Esophagus muscularis mucosa (tissue), 4 donors: ENCODE measurements around the gene TMEM269.

Experiments used
- EP300 ChIP-seq: sonication (generic); formaldehyde crosslinking; IDR thresholded peaks from one replicate; pipeline ENCODE4 v1.6.1; 2017; ENCODE audit warnings: antibody characterized with exemption
- POLR2A ChIP-seq: fragments of 450-650 bp; IDR thresholded peaks from one replicate; pipeline ENCODE4 v1.6.1; 2017; ENCODE audit warnings: antibody characterized with exemption, moderate library complexity, mild to moderate bottlenecking, low read depth
- POLR2AphosphoS5 ChIP-seq, 2 donors: sonication (generic); formaldehyde crosslinking; IDR thresholded peaks; one replicate each; pipeline ENCODE4 v1.6.1; 2017; ENCODE audit warnings: antibody characterized with exemption in 2 of 2
- TF ChIP-seq, protein P1 (sequence below), 3 experiments: fragments of 200-600 bp in 2 of 3; fragments of 450-650 bp in 1 of 3; sonication (generic) in 2 of 3; IDR thresholded peaks; one replicate each; pipeline ENCODE4 v1.5.1; 2017 to 2019; ENCODE audit warnings: antibody characterized with exemption in 3 of 3, mild to moderate bottlenecking in 2 of 3, moderate library complexity in 1 of 3

DNA sequence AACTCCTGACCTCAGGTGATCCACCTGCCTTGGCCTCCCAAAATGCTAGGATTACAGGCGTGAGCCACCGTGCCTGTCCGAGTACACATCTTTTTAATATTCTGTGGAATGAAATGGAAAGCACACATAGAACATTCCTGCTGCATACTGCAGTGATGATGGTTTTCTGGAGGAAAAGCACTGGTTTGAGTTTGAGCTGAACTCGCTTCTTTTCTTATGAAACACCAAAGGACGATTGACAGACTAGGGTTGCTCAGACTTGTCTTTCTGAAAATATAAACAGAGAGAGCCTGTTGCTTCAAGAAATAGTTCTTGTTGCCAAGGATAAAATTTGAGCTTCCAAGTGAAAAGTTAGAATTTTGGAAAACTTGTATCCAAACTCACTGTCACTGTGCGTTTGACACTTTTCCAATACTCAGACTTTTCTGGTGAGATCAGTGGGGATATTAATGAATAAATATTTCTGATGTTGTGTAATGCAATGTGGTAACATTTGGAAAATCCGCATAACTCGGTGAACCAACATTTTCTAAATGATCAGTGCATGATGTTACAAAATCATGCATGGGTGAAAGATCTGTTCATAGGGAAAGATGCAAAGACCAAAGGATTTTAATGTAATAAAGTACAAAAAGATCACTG lies 17.2 kb downstream of the TMEM269 start:
- TF ChIP-seq, protein P1, sequence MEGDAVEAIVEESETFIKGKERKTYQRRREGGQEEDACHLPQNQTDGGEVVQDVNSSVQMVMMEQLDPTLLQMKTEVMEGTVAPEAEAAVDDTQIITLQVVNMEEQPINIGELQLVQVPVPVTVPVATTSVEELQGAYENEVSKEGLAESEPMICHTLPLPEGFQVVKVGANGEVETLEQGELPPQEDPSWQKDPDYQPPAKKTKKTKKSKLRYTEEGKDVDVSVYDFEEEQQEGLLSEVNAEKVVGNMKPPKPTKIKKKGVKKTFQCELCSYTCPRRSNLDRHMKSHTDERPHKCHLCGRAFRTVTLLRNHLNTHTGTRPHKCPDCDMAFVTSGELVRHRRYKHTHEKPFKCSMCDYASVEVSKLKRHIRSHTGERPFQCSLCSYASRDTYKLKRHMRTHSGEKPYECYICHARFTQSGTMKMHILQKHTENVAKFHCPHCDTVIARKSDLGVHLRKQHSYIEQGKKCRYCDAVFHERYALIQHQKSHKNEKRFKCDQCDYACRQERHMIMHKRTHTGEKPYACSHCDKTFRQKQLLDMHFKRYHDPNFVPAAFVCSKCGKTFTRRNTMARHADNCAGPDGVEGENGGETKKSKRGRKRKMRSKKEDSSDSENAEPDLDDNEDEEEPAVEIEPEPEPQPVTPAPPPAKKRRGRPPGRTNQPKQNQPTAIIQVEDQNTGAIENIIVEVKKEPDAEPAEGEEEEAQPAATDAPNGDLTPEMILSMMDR (IDR thresholded peaks at IDR 0.05), result no peak
- TF ChIP-seq EP300 (no peak), POLR2A (no peak), POLR2AphosphoS5 (IDR thresholded peaks at IDR 0.05) (no peak)
